NCI-H82 treated with DMSO at 0.1 percent for 48 hours (cell line): Measurements from ENCODE around the gene ABRACL.

Experiments used
- DNase-seq: peaks from one replicate; lab custom pipeline; 2025; ENCODE audit not compliant: unreplicated experiment; lab: John Stamatoyannopoulos, UW

Gene ABRACL

GRCh38 chr6:139051396-139052060 is 23.0 kb downstream of the ABRACL start:
- DNase-seq, result no peak

DNA sequence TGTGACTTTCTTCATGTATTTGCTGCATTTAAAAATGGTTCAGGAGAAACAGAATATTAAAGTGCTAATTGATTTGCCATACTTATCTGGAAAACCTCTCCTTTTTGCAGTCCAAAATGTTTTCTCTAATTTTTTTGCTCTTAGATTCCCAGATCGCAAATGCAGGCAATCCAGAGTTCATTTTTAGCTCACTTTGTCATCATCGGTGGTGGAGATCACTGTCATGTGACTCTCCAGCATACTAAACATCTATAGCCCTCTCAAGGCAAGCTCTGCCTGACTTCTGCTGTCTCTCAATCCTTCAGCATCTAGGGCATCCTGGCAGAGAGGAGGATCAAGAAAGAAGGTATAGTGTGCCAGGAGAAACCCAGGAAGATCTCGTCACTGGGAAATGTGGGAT is 24.8 kb downstream of the ABRACL start:
- no peak for DNase-seq

GRCh38 chr6:139054001-139054400 is 25.5 kb downstream of the ABRACL start:
- no peak for DNase-seq

DNA sequence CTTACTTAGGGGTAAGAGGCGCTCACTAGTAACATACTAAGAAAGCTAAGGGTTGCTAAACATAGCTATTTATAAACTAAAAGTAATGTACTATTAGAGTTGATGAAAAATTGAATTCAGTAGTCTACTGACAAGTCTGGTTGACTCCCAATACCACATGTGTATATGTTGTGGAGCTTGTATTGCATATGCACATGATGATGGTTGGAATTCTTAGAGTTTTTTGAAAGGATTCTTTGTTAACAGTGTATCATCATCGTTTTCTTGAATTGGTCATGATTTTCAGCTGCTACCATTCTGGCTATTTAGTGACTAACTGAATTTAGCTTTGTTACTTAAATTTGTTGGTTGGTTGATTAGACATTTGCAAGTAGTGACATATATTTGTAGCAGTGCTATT is 27.2 kb downstream of the ABRACL start:
- DNase-seq, result no peak

DNA sequence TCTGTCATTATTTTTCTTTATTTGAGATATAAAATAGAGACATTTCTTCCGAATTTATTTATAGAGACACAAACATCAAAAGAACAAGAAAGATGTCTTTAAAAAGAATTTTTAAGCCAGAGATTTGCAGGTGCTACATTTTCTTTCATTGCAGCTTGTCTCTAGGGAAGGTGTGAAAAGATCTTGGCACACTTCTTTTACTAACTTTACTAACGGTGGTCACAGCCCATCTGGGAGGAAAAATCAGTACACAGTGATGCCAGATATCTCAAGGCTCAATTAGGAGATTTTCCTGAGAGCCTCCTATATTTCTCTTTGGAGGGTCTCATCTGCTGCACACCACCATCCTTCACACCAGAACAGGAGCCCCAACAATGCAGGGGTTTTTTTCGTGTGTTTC is 29.5 kb downstream of the ABRACL start:
- no peak for DNase-seq

- no peak for DNase-seq
Measured at GRCh38 chr6:139060332-139060731, 31.8 kb downstream of the ABRACL start.

GRCh38 chr6:139062932-139063646 is 34.5 kb downstream of the ABRACL start:
- no peak for DNase-seq

DNA sequence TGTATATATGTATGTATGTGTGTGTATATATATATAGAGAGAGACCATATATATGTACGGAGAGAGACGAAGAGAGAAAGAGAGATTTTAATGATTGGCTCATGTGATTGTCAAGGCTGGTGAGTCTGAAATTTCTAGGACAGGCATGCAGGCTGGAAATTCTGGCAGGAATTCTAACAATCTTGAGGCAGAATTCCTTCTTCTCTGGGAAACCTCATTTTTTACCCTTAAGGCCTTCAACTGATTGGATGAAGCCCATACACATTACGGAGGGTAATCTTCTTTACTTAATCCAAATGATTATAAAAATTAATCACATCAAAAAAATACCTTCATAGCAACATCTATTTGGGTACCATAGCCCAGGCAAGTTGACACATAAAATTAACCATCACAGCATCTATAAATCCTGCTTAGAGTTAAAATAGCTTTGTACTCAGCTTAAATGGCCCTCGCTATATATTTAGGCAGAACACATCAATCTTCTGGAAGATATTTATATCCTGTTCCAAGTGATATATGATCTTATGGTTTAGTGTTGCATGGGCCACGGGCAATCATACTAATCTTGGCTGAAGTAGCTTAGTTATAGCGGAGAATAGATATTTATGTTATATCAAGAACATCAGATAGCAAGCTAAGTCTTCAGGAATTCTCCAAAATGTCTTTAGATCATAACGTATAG is 36.6 kb downstream of the ABRACL start:
- no peak for DNase-seq

DNA sequence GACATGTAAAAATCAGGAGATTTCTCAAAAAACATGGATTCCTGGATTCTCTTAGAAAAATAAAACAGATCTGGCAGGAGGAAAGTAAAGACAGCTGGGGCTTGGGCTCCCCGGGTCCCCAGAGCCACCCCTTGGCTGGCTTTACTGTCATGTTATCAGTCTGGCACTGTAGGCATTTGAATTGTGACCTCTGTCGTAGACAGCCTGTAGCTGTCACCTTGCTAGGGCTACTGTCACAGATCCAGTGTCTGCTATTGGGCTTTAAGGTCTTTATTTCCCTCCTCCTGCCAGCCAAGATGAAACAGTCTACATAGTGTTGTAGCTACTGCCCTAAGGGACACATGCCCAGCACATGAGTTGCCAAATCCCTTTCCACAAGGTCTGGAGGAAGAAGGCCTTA is 37.5 kb downstream of the ABRACL start:
- DNase-seq, result no peak

DNA sequence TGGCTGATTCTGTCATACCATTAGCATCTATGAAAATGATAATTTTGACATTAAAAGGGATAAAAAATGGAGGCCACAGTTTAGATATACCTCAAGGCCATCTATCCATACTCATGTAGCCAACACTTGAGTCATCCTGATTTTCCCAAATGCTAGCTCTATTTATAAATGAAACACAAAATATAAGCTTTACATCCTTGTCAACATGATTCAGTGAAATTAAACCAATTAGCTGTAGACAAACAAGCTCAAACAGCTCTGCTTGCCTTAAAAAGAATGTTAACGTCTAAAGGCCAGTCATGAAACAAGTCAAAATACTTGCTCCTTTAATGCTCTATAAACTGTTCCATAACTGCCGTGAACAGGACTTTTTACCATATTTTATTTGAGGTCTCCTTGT is 40.3 kb downstream of the ABRACL start:
- DNase-seq, result no peak

GRCh38 chr6:139073118-139073517 is 44.6 kb downstream of the ABRACL start:
- no peak for DNase-seq

GRCh38 chr6:139079018-139079417 is 50.5 kb downstream of the ABRACL start:
- no peak for DNase-seq

DNA sequence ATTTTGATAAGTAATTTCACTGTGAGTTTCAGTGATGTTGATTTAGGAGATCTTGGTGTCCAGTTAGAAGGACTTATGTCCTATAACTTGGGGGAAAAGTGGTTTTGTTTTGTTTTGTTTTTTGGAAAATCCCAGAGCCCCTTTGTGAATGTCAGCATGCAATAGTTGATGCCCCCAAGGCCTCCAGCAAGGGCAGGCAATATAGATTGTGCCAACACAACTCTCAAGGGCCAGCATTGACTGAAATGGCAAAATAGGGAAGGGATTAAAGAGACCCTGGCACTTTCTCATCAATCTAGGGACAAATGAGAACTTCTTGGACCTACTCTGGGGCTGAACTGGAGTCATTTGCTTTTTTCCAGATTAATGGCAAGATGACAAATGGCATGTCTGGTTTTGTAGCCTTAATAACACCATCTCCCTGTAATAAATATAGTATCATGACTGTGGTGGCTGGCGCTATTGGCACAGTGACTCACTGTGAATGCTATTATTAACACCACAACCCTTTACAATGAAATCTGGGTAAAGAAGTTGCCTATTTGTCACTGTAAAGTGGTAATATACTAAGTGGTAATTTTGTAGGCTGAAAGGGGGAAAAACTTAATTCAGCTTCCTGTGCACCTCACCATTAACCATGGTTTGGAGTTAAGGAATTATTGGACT is 51.8 kb downstream of the ABRACL start:
- no peak for DNase-seq

- no peak for DNase-seq
Measured at GRCh38 chr6:139081471-139081870, 52.9 kb downstream of the ABRACL start.

GRCh38 chr6:139082370-139082769 is 53.8 kb downstream of the ABRACL start:
- DNase-seq, result no peak

GRCh38 chr6:139091826-139092225 is 63.3 kb downstream of the ABRACL start:
- DNase-seq, result no peak
